Spleen (tissue), 11 donors: ENCODE data around the gene NAT10. TPM values are rescaled to one million over a fixed set of nuclear protein-coding genes. Genes with fewer than 3 reads are reported as not detected.

Experiments
- DNase-seq: peaks from one replicate; pipeline ENCODE4 v3.0.0-alpha.2; 2020
- H3K27ac ChIP-seq, 8 donors: fragments of 200-600 bp; sonication (generic) in 7 of 8; 1 replicate in 4 of 8; 2 replicates in 4 of 8; pipeline versions ENCODE4 v1.5.0 to v1.8.0; 2016 to 2021; ENCODE audit warnings: inconsistent platforms in 4 of 8, mild to moderate bottlenecking in 4 of 8, moderate library complexity in 1 of 8
- H3K27me3 ChIP-seq, 7 donors: fragments of 200-600 bp; sonication (generic) in 6 of 7; replicated peaks in 1 of 7; 1 replicate in 4 of 7; 2 replicates in 3 of 7; pipeline versions ENCODE4 v1.5.0 to v1.8.0; 2016 to 2021; ENCODE audit warnings: inconsistent platforms in 3 of 7, mild to moderate bottlenecking in 1 of 7
- H3K36me3 ChIP-seq, 6 donors: fragments of 200-600 bp; sonication (generic) in 5 of 6; 1 replicate in 4 of 6; 2 replicates in 2 of 6; pipeline versions ENCODE4 v1.5.0 to v1.8.0; 2016 to 2021; ENCODE audit warnings: inconsistent platforms in 2 of 6
- H3K4me1 ChIP-seq, 6 donors: fragments of 200-600 bp; sonication (generic) in 5 of 6; 1 replicate in 3 of 6; 2 replicates in 3 of 6; pipeline versions ENCODE4 v1.5.0 to v1.8.0; 2016 to 2021; ENCODE audit warnings: inconsistent platforms in 3 of 6
- H3K4me3 ChIP-seq, 8 donors: fragments of 200-600 bp; sonication (generic) in 7 of 8; 1 replicate in 4 of 8; 2 replicates in 4 of 8; pipeline versions ENCODE4 v1.5.0 to v1.8.0; 2016 to 2021; ENCODE audit warnings: inconsistent platforms in 4 of 8, mild to moderate bottlenecking in 4 of 8, moderate library complexity in 2 of 8
- H3K9me3 ChIP-seq, 8 donors: fragments of 200-600 bp; sonication (generic) in 7 of 8; 1 replicate in 4 of 8; 2 replicates in 4 of 8; pipeline versions ENCODE4 v1.5.0 to v1.8.0; 2016 to 2021; ENCODE audit warnings: inconsistent platforms in 4 of 8
- CTCF ChIP-seq, 11 experiments: fragments of 200-600 bp in 7 of 11; fragments of 450-650 bp in 4 of 11; sonication (generic) in 4 of 11; IDR thresholded peaks in 8 of 11; conservative IDR thresholded peaks in 3 of 11; 1 replicate in 7 of 11; 2 replicates in 4 of 11; pipeline versions ENCODE4 v1.4.0 to v1.8.0; 2016 to 2021; ENCODE audit warnings: antibody characterized with exemption in 11 of 11, inconsistent platforms in 4 of 11, mild to moderate bottlenecking in 1 of 11
- POLR2A ChIP-seq, 3 donors: fragments of 450-650 bp; IDR thresholded peaks; one replicate each; pipeline ENCODE4 v1.5.1; 2017; ENCODE audit warnings: antibody characterized with exemption in 3 of 3, mild to moderate bottlenecking in 1 of 3
- POLR2AphosphoS5 ChIP-seq, 3 donors: sonication (generic); formaldehyde crosslinking; IDR thresholded peaks; one replicate each; pipeline ENCODE4 v1.5.1; 2017; ENCODE audit warnings: antibody characterized with exemption in 3 of 3
- WGBS, 5 donors: extraction: QIAGEN DNeasy Blood & Tissue Kit in 3 of 5; methylation state at CpG; one replicate each; pipeline versions ENCODE4 v1.1.5 to v1.1.7; 2013 to 2018; 5-methylcytosine and 5-hydroxymethylcytosine counted together
- intact Hi-C: fragments of 100-400 bp; cut with DNase I; formaldehyde crosslinking; loops from one replicate; pipeline ENCODE4 v1.15.0; 2023; ENCODE audit warnings: low total_unique reads
- polyA plus RNA-seq, 3 donors: library from polyadenylated mRNA; stranded (reverse); fragments of 200-250 nt; gene quantifications; one replicate each; pipeline ENCODE4 v1.2.1, GENCODE V29; 2013
- total RNA-seq, 7 donors: library from RNA; depleted of rRNA in 3 of 7; stranded (reverse); fragments of >200 nt in 3 of 7; fragmentation: NEBNext Ultra II Directional in 4 of 7; extraction: Animal tissue kit (Norgen Biotek cat#: 25700) in 4 of 7; gene quantifications; one replicate each; pipeline versions ENCODE4 v1.1.0 to v1.2.1, GENCODE V29; 2016 to 2021
- donor health status: healthy with polysubstance abuse.
- donor health status: DM: no; HTN: no; CAD: no; lungs with moderate emphysema.
- donor health status: DM: no; HTN: no; CAD: no.
- donor health status: Bipolar disorder and iron deficiency.
- donor health status: healthy.
- donor health status: DM: no; HTN: no; CAD: no.
- donor health status: DM: yes; HTN: yes; CAD: no.

Gene NAT10
- total and polyA plus RNA-seq, 10 donors, result 27.6 to 64.5 (median 38.3) TPM

DNA sequence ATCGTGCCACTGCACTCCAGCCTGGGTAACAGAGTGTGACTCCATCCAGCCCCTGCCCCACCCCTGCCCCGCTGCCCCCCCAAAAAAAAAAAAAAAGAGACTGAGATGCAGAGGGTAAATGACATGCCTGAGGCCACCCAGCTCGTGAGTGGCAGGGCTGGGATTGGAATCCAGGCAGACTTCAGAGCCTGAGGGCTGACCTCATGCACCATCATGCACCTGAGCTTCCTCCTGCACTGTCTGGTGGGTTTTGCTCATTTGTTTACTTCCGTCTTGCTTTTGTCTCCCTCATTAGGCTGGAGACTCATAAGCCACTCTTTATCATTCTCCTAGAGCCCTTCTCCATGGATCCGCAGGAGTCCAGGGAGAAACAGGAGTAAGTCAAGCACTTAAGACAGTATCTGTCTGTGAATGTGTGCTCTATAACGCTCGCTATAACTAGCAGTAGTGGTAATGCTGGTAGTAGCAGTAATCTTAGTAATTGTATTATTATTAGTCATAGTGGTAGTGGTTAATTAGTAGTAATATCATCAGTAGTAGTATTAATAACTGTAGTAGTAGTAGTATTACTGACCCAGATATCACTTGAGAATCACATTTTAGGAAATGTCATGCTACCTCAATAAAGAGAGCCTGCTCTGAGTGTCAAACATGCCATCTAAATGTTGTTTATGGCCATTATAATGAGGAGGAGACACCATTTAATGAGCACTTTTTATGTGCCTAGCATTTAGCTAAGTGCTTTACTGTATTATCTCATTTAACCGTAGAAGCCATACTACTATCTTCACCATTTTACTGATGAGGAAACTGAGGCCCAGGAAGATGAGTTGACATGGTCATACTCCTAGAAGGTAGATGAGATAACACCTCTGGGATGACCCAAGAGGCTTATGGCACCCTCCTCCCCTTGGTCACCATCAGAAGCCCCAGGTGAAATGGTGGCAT, 85.0 kb downstream of the NAT10 start:
- DNase-seq, result no peak
- Histone ChIP-seq H3K4me3 (no peak overlapping the region), H3K4me1 (no peaks in the 10 kb centered on the region), H3K9me3 (no peaks in the 10 kb centered on the region), H3K36me3 (no peaks in the 10 kb centered on the region), H3K27me3 (no peaks in the 10 kb centered on the region), H3K27ac (no peak overlapping the region)
- intact Hi-C loops, result no loop called here
- 76 to 90% (median 82%) methylated on average over 7 to 8 of the region's 8 CpGs for WGBS, 5 donors
- TF ChIP-seq POLR2AphosphoS5 (IDR thresholded peaks at IDR 0.05) (no peak), CTCF (IDR thresholded peaks at IDR 0.05 in 8 of 11, conservative IDR thresholded peaks at IDR 0.05 in 3 of 11) (no peak), POLR2A (IDR thresholded peaks at IDR 0.05) (no peak)

GRCh38 chr11:34191578-34191977, 86.1 kb downstream of the NAT10 start:
- no peak for DNase-seq
- H3K4me3 ChIP-seq, result no peak overlapping the region
- 81 to 87% (median 84%) methylated on average over 4 to 5 of the region's 5 CpGs for WGBS, 5 donors
- no peak overlapping the region for H3K27ac ChIP-seq
- H3K4me1 ChIP-seq, result no peaks in the 10 kb centered on the region
- no peaks in the 10 kb centered on the region for H3K36me3 ChIP-seq
- H3K27me3 ChIP-seq, result no peaks in the 10 kb centered on the region
- H3K9me3 ChIP-seq, result no peaks in the 10 kb centered on the region
- intact Hi-C loops, result no loop called here
- TF ChIP-seq POLR2AphosphoS5 (IDR thresholded peaks at IDR 0.05) (no peak), CTCF (IDR thresholded peaks at IDR 0.05 in 8 of 11, conservative IDR thresholded peaks at IDR 0.05 in 3 of 11) (no peak), POLR2A (IDR thresholded peaks at IDR 0.05) (no peak)

DNA sequence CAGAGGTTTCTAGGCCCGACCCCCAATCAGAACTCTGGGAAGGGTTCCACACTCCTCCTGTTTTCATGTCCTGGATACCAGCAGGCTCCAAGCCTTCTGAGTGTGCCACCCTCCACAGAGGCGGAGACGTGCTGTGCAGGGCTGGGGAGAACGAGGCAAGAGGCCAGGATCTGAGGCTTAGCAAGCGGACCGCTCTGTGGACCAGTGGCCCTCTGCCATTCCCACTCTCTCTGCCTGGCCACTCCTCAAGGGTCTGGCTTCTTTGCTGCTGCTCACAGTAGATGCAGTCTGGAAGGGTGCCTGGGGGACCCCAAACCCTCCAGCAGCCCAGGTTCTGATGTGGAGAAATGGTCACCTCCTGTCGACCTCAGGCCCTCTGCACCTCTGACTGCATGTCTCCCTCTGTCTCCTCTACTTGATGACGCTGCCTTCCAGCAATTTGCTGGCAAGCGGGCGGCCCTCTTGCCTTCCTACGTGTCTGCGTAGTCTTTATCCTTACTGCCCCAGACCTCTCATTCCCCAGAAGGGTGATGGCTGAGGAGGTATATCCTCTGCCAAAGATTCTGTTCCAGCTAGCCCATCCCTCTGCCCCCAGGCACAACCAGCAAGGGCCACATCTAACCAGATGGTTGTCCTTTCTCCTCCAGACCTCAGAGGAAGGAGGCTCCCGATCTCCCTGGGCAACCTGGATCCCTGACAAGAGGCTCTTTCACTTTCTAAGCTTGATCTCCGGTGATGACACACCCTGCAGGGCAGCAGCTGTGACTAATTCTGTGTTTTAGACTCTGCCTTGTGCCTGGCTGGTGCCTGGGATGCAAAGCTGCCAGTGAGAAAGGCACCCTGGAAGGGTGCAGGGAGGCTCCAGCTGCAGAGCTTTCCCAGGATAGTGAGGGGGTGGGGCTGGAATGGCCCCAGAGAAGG, 87.3 kb downstream of the NAT10 start:
- no peaks in the 10 kb centered on the region for H3K27me3 ChIP-seq
- no peak overlapping the region for H3K4me3 ChIP-seq
- no peak for DNase-seq
- intact Hi-C loops, result no loop called here
- TF ChIP-seq CTCF (IDR thresholded peaks at IDR 0.05 in 8 of 11, conservative IDR thresholded peaks at IDR 0.05 in 3 of 11) (no peak), POLR2A (IDR thresholded peaks at IDR 0.05) (no peak), POLR2AphosphoS5 (IDR thresholded peaks at IDR 0.05) (no peak)
- no peaks in the 10 kb centered on the region for H3K4me1 ChIP-seq
- no peak overlapping the region for H3K27ac ChIP-seq
- H3K36me3 ChIP-seq, result no peaks in the 10 kb centered on the region
- WGBS, 5 donors, result 71 to 93% (median 79%) methylated on average over 12 to 14 of the region's 14 CpGs
- no peaks in the 10 kb centered on the region for H3K9me3 ChIP-seq
